ENCODE measurements around the gene DDX3X. TPM values are rescaled to one million over a fixed set of nuclear protein-coding genes. Genes with fewer than 3 reads are reported as not detected.

The DDX3X gene
- total RNA-seq, 2 donors from 2014 or later: 277 to 302 TPM

DNA sequence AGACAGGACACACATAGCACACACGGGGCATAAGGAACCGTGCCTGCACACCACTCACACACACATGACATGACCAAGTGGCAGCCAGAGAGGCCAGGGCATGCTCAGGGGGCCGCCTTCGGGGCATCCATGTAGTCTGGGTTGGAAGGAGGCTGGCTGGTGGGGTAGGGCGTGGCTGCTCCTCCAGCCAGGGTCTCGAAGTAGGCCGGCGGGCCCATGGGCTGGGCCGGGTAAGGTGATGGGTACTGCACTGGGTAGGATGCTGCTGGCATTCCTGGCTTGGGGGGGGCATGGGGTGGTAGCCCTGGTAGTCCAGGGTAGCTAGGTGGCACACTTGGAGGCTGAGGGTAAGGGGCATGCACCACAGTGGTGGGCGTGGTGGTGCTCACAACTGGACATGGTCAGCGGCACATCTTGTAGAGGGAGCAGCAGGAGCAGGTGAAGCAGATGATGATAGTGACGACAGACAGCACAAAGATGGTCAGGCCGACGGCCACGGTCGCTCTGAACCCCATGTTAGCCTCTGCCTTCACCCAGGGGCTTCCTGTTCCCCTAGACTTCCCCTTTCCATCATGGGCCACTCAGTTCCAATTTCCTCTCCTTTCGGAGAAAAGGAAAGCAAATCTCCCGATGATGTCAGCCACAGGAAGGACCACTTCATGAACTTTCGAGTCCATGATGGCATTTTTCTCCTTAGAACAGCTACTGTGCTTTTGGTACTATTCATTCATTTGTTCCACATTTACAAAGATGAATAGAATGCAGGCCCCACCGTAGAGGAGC lies 10.9 kb upstream of the DDX3X start:
- no peak for ATAC-seq

DNA sequence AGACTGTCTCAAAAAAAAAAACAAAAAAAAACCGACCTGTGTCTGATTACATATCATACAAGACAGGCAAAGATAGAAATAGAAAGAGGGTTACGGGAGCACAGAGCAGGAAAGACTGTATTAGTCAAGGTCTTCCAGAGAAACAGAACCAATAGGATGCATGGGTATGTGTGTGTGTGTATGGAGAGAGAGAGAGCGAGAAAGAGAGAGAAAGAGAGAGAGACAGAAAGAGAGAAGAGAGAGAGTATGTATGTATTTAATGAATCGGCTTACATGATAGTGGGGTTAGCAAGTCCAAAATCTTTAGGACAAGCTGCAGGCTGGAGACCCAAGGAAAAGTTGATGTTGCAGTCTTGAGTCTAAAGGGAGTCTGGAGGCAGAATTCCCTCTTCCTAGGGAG lies 7.5 kb upstream of the DDX3X start:
- intact Hi-C loops (cut with DNase I, micrococcal nuclease): no loop called here
- no peak for DNase-seq
- ATAC-seq: no peak

More for the DNA sequence above, 10.9 kb upstream of the DDX3X start:
- no peak for DNase-seq
- intact Hi-C loops (cut with DNase I, micrococcal nuclease): no loop called here

DNA sequence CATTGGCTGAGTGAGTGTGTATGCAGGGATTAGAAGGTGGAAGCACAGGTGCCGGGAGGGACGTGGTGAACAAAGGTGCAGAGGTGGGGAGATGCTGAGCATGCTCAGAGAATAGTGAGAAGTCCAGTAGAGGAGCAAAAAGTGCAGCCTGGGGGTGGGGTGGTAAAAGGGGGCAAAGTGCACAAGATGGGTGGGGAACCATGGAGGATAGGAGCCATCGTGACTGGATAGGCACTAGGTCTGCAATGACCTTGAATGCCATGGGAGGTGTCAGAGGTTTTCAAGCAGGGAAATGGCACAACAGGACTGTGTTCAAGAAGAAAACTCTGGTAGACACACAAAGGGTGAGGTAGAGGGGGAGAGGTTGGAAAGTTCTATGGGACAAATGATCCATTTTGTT lies 6.6 kb upstream of the DDX3X start:
- ATAC-seq (no peak), DNase-seq (no peak)
- intact Hi-C loops (cut with DNase I, micrococcal nuclease): no loop called here

DNA sequence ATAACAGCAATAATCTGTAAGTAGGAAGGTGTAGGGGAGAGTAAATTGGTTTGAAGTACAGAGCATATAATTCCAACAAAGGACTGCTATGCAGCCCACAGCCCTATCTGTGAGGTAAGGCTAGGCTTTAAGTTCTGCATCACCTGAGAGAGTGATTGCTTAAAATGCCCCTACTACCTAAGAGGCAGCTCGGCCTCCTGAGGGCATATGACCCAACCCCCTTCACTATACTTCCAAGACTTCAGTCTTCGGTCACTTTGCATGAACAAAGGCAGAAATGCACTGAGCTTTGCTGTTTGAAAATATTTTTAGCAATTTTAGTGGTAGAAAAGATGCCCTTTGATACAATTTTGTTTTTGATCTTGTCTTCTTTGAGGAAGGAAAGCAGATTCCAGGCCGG lies 4.9 kb upstream of the DDX3X start:
- ATAC-seq: no peak
- intact Hi-C loops (cut with DNase I, micrococcal nuclease): no loop called here

DNA sequence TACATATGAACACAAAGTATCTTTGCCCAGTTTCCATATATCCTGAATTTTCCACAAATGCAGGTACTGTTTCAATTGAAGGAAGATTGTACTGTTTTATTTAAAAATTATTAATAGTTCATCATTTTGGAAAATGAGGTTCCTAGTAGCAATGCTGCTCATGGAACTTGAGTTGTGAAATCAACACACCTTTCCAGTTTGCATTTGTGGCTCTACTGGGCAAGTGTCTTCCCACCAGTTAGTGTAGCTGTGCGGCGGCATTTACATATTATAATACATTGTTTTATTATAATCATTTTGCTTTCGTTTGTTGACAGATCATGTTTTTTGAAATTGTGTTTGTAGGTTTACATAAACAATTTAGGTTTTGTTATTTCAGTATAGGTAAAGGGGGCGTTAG lies 2.0 kb upstream of the DDX3X start:
- DNase-seq (no peak), ATAC-seq (no peak)
- intact Hi-C loops (cut with DNase I, micrococcal nuclease): no loop called here

More for the DNA sequence above, 4.9 kb upstream of the DDX3X start:
- no peak for DNase-seq

DNA sequence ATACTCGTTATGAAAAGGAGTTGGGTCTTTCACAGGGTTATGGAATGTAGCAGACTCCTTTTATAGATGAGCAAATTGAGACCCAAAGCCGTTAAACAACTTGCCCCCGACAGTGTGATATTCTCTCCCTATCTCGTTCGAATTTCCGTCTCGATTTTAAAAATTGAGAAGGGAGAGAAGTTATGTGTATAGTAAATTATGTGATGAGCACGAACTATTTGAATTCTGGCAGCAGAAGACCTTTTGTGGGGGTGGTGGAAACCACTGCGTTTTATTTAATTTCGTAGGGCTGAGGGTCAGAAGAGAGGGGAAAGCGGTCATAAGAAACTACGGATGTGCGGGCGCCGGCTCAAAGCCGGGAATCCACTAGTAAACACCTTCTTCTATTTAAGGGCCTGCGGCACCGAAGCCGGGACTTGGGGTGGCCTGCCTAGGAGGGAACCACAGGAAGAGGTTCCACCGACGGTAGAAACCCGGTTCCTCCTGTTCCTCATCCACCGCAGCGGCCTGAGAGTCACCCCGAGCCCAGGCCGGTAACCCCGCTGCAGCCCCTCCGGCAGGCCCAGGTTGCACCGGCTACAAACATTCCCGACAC lies 1.5 kb upstream of the DDX3X start:
- ATAC-seq: peak; percentile 0
- DNase-seq: peak; percentile 49 to 62
- intact Hi-C loops (cut with DNase I, micrococcal nuclease): no loop called here

DNA sequence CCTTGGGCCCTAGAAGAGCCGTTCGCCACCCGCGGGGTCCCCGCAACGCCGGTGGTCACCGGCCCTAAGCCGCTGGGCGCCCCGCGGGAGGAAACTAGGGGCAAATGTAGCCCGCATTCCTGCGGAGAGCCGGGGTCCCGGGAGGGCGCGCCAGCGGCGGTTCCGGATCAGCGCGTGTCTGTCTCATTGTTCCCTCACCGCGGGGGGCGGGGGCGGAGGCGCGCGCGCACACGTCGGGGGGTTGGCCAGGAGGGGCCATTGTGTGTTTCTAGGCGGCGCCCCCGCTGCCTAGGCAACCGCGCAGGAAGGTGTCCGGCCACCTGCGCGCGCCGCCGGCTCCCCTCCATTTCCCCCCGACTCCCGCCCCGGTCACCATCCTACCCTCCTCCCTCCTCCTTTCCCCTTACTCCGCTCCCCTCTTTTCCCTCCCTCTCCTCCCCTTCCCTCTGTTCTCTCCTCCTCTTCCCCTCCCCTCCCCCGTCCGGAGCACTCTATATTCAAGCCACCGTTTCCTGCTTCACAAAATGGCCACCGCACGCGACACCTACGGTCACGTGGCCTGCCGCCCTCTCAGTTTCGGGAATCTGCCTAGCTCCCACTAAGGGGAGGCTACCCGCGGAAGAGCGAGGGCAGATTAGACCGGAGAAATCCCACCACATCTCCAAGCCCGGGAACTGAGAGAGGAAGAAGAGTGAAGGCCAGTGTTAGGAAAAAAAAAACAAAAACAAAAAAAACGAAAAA lies 789 bp upstream of the DDX3X start:
- ATAC-seq: peak; percentile 66
- intact Hi-C loops (cut with DNase I, micrococcal nuclease): no loop called here
- peak; percentile 89 to 93 for DNase-seq

DNA sequence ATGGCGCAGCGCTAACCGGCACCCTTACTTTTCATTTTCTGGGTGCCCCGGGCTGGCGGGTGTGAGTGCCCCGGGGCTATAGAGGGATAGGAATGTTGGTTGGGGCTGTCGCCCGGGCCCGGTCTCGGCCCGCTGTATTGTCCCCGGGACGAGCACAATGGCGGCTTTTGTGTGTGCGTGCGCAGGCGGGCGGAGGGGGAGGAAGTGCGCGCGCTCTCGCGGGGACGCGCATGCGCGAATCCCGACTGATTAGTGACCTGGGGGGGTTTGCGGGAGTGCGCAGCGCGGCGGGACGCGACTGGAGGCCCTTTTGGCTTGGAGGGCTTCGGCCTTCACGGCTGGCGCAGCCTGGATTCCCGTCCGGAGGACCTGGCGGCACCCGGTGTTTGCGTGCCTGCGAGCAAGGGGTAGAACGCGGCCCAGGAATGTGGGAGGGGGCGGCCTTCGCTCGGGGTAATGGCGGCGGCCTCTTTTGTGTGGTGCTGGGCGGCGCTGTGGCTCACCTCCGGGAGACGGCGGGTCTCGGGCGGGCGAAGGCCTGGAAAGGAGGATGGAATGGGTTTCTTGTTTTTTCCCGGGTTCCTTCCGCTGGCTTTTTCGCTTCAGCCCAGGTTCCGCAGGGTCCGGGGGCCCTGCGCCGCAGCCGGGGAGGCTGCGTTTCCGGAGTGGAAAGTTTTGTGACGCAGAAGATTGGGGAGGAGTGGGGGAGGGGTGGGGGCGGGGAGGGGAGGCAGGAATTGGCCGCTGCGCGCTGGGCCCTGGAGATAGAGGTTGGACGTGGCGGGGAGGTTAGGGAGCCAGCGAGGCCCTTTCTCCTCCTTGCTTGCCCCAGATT lies 618 bp downstream of the DDX3X start:
- intact Hi-C loops (cut with DNase I, micrococcal nuclease): no loop called here
- ATAC-seq: peak; percentile 72
- DNase-seq: peak; percentile 91 to 95

DNA sequence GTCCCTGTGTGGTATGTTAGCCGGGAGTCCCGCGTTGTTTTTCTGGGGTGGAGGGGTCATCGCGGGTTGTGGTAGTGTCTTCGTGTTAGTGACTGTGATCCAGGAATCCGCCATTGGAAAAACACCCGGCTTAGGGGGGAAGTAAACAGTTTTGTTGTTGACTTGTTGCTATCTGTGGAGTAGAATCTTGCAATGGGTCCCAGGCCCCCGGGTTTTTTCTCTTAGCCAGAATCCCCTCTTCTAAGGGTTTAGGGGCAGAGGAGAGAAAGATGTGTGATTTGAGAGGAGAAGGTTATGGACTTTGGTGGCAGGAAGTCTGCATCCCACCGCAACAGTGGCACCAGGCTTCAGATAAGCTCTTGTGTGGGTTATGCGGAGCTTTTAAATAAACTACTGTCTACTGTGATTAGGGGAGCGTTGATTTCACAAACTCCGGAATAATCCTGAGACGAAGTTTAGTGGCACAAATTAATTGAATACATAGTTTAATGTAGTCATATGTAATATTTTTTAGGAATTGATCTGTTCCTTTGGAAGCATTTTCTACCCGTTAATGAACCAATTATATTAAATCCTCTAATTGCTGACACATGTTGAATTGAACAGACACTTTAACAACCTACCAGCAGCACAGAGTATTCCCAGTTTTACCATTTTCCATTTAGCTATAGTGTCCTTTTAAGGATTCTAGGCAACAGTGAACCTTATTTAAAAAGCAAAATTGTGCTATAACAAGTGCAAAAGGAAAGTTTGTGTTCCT lies 1.4 kb downstream of the DDX3X start:
- no peak for ATAC-seq
- intact Hi-C loops (cut with DNase I, micrococcal nuclease): no loop called here
- DNase-seq: no peak

DNA sequence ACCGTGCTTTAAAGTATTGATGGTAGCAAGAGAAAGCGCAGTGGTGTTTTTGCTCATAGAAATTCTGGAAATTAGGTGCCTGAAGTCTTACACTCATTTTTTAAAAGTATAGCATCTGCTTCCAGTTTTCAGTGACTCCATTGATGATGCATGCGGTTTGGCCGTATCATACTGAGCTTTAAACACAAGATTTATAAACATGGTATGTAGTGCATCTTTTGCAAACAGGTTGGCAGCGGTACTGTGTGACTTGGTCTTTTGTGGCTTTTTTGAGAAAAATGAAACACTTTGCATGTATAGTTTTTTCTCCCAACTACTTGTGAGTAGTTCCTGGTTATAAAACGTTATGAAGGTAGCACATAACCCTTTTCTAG lies 2.0 kb downstream of the DDX3X start:
- ATAC-seq (no peak), DNase-seq (no peak)
- intact Hi-C loops (cut with DNase I, micrococcal nuclease): no loop called here

DNA sequence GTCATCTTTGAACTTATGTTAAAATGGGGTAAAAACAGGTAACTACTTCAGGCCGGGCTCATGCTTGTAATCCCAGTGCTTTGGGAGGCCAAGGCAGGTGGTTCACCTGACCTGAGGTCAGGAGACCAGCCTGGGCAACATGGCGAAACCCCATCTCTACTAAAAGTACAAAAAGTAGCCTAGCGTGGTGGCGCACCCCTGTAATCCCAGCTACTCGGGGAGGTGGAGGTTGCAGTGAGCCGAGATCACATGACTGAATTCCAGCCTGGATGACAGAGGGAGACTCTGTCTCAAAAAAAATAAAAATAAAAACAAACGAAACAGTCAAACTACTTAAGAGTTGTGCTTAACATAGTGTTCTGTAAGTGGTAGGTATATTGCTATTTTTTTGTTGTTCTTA lies 2.5 kb downstream of the DDX3X start:
- ATAC-seq (no peak), DNase-seq (no peak)
- intact Hi-C loops (cut with DNase I, micrococcal nuclease): no loop called here

DNA sequence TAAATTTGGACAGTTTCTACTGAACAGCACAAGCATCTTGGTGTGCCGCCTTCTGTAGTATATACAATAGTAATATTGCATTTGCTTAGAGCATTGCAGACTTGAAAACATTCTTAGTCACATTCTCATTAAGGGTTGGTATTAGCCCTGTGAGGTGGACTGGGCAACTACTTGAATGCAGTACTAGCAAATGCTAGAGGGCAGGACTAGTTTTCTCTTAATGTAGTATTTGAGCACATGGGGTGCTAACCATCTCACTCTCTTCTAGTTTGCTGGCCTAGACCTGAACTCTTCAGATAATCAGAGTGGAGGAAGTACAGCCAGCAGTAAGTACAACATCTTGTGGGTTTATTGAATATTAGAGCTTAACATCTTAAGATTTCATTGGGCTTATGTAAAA lies 3.2 kb downstream of the DDX3X start:
- DNase-seq: no peak
- intact Hi-C loops (cut with DNase I, micrococcal nuclease): no loop called here
- ATAC-seq: no peak

DNA sequence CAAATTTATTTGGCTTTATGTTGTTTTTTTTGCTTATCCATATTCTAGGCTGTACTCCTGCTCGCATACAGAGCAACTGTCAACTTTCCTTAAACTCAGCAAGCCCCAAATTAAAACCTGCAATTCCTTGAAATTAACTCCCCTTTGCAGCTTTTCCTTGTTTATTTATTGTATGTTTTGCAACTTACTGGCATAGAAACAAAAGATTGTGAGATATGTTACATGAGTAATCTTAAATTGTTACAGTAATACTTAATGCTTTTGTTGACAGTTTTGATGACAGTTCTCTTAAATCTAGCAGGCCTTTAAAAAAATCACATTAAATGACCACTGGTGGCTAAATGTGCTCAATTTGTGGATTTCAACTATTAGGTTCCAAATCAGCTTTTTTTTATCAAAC lies 4.5 kb downstream of the DDX3X start:
- intact Hi-C loops (cut with DNase I, micrococcal nuclease): no loop called here
- ATAC-seq: no peak
- DNase-seq: no peak

DNA sequence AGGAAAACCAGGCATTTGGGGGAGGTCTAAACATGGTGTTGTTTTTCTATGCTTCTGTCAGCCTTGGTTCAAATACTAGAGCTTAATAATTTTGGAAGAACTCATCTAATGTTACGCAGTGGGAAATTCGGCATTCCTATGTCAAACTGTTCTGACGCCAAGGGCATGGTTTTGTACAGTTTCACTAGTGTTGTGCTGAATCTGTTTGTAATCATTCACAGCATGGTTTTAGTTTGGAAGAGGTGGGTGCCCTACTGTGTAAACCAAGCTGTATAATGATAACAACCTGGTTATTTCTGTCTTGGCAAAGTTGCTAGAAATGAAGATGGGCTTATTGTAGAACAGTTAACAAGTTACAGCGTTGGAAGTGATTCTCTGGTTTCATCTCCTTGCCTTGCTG lies 5.2 kb downstream of the DDX3X start:
- ATAC-seq: no peak
- no peak for DNase-seq
- intact Hi-C loops (cut with DNase I, micrococcal nuclease): no loop called here

DNA sequence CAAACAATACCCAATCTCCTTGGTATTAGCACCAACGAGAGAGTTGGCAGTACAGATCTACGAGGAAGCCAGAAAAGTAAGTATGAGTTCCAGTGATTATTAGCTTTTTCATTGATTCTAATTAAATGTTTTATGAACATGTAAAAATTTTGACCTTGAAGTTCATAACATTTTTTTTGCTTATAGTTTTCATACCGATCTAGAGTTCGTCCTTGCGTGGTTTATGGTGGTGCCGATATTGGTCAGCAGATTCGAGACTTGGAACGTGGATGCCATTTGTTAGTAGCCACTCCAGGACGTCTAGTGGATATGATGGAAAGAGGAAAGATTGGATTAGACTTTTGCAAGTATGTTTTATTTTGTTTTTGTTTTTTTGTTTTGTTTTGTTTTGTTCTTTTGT lies 10.1 kb downstream of the DDX3X start:
- DNase-seq (no peak), ATAC-seq (no peak)
- intact Hi-C loops (cut with DNase I, micrococcal nuclease): no loop called here

DNA sequence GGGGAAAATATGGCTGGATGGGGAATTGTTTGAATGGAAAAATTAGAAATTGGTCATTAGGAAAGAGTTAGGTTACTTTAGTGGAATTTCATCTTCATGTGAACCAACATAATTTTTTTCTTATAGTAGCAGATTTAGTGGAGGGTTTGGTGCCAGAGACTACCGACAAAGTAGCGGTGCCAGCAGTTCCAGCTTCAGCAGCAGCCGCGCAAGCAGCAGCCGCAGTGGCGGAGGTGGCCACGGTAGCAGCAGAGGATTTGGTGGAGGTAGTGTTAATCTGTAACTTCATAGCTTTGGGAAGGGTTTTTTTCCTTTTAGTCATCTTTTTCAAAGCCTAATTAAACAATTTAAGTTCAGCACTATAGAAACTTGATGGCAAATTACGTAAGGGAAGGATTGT lies 13.2 kb downstream of the DDX3X start:
- ATAC-seq (no peak), DNase-seq (no peak)
- intact Hi-C loops (cut with DNase I, micrococcal nuclease): no loop called here

DNA sequence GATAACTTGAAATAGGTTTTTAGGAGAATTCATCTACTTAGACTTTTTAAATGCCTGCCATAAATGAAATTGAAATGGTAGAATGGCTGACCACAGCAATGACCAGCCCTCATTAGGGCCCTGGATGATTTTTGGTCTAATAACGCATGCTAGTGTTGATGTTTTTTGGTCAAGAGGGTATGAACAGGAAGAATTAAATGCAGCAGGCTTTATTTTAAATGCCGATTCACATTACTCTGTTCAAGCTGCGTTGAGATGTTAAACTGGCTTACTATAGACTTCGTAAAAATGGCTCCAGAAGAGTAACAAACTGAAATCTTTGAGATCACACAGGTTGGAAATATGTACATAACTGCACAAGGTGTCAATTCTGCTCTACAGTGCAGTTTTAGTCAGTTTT lies 14.6 kb downstream of the DDX3X start:
- intact Hi-C loops (cut with DNase I, micrococcal nuclease): no loop called here
- DNase-seq (no peak), ATAC-seq (no peak)

DNA sequence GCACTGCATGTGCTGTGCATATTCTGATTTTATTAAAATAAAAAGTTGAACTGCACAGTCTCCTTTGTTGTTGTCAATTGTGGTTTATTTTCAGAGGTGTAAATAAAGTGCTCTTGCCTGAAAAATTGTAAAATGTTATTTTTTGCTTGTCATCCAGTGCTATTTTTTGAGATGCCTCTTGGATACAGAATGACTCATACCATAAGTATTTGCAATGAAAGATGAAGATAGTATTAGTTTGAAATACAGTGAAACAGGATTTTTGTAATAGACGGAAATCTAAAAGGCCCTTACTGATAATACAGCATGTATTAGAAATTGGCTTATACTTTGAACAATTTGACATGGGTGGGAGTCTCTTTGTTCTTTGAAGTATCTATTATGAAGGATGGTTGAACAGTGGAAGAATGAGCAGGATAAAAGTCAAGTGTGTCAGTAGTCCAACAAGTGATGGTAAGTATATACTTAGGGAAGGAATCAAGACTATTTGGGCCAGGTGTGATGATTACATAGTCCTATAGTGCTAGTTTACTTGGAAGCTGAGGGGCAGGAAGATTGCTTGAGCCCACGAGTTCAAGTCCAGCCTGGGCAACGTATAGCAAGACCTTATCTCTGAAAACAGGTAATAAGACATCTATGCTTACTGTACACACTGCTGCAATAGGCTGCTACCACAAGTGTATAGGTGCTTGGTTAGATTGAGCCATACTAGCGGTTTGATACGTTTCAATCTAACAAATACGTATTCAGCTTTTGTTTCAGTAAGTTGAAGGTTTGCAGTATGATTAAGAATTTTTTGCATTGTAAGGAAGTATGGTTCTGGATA lies 16.4 kb downstream of the DDX3X start:
- intact Hi-C loops (cut with DNase I, micrococcal nuclease): no loop called here
- DNase-seq: no peak
- peak; percentile 25 for ATAC-seq
